Hepatocyte (in vitro differentiated cells): ENCODE data around the gene LRRTM2.

ENCODE experiments used
- CTCF ChIP-seq: fragments of 200-600 bp; sonication (generic); IDR thresholded peaks from 2 replicates; pipeline ENCODE4 v1.5.1; 2016; ENCODE audit warnings: antibody characterized with exemption, mild to moderate bottlenecking; ENCODE audit not compliant: poor library complexity
- EZH2phosphoT487 ChIP-seq: fragments of 200-600 bp; sonication (generic); IDR thresholded peaks from one replicate; pipeline ENCODE4 v1.6.1; 2018; ENCODE audit warnings: antibody characterized with exemption, mild to moderate bottlenecking, low read depth, moderate library complexity; ENCODE audit not compliant: unreplicated experiment, severe bottlenecking

- no peak for TF ChIP-seq CTCF
- TF ChIP-seq EZH2phosphoT487 = no peak
Observed at GRCh38 chr5:138901716-138902115, 26.6 kb upstream of the LRRTM2 start.
